Sigmoid colon (tissue), 4 donors: ENCODE data around the gene ASS1.

ENCODE experiments used
- CTCF ChIP-seq, 4 experiments: fragments of 450-650 bp in 3 of 4; fragments of 200-600 bp in 1 of 4; IDR thresholded peaks; one replicate each; pipeline ENCODE4 v1.5.1; 2016 to 2019; ENCODE audit warnings: antibody characterized with exemption in 4 of 4, mild to moderate bottlenecking in 3 of 4, moderate library complexity in 2 of 4
- EP300 ChIP-seq, 4 donors: sonication (generic); formaldehyde crosslinking; IDR thresholded peaks; one replicate each; pipeline ENCODE4 v1.6.1; 2017; ENCODE audit warnings: antibody characterized with exemption in 4 of 4

DNA sequence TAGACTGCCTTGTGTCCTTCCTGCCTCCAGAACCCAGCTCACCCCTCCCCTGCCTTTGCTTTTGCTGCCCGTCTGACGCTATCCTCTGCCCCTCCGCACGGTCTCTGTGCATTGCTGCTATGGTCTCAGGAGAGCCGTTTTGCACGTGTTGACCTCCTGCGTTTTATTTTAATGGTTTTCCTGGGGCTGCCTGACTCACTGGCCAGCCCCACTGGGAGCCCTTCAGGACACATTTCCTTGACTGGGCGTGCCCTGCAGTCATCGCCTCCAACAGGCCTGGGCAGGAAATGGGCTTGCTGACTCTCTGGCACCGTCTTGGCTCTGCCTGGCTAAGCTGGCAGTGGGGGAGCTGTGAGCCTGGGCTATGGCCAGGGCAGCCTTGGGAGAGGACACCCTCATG lies 17.9 kb upstream of the ASS1 start:
- no peak for TF ChIP-seq CTCF (IDR thresholded peaks at IDR 0.05)
- no peak for TF ChIP-seq EP300 (IDR thresholded peaks at IDR 0.05)
